Endodermal cell (in vitro differentiated cells): ENCODE data around the gene SLC32A1. TPM values are rescaled to one million over a fixed set of nuclear protein-coding genes. Genes with fewer than 3 reads are reported as not detected.
A peak's percentile ranks its signal among the peaks of the same experiment; 100 is the strongest.

Source experiments
- DNase-seq: peaks from one replicate; pipeline ENCODE4 v3.0.0-alpha.2; 2017
- H3K27ac ChIP-seq: 2 replicates; pipeline ENCODE4 v1.5.1; 2013; ENCODE audit warnings: mild to moderate bottlenecking, low read depth, low read length, moderate library complexity
- H3K27me3 ChIP-seq: 2 replicates; pipeline ENCODE4 v1.6.1; 2013; ENCODE audit warnings: mild to moderate bottlenecking, low read length, moderate library complexity; ENCODE audit not compliant: insufficient read depth, control insufficient read depth, poor library complexity, severe bottlenecking
- H3K36me3 ChIP-seq: 2 replicates; pipeline ENCODE4 v1.7.0; 2013; ENCODE audit warnings: mild to moderate bottlenecking, low read length, moderate library complexity; ENCODE audit not compliant: control insufficient read depth, insufficient read depth
- H3K4me1 ChIP-seq: one replicate; pipeline ENCODE4 v1.7.0; 2013; ENCODE audit warnings: low read length; ENCODE audit not compliant: control insufficient read depth, insufficient read depth
- H3K4me3 ChIP-seq: 2 replicates; pipeline ENCODE4 v1.5.1; 2013; ENCODE audit warnings: mild to moderate bottlenecking, low read length, moderate library complexity
- H3K9ac ChIP-seq: 2 replicates; pipeline ENCODE4 v1.6.1; 2013; ENCODE audit warnings: mild to moderate bottlenecking, low read length, moderate library complexity; ENCODE audit not compliant: poor library complexity, severe bottlenecking; ENCODE audit errors: extremely low read depth
- H3K9me3 ChIP-seq: 2 replicates; pipeline ENCODE4 v1.6.1; 2013; ENCODE audit warnings: mild to moderate bottlenecking, low read length, moderate library complexity; ENCODE audit not compliant: control insufficient read depth
- H3K27ac Mint-ChIP-seq: 2 replicates; pipeline ENCODE4 v1.8.0; 2020; ENCODE audit warnings: mixed read lengths
- H3K27me3 Mint-ChIP-seq: 2 replicates; pipeline ENCODE4 v1.8.0; 2021; ENCODE audit warnings: mild to moderate bottlenecking, mixed read lengths; ENCODE audit not compliant: insufficient read depth
- H3K36me3 Mint-ChIP-seq: 2 replicates; pipeline ENCODE4 v1.8.0; 2020; ENCODE audit warnings: low read depth, mixed read lengths
- H3K4me1 Mint-ChIP-seq: 2 replicates; pipeline ENCODE4 v1.8.0; 2020; ENCODE audit warnings: mixed read lengths
- H3K4me3 Mint-ChIP-seq: 2 replicates; pipeline ENCODE4 v1.8.0; 2020; ENCODE audit warnings: mild to moderate bottlenecking, moderate library complexity, mixed read lengths
- H3K9me3 Mint-ChIP-seq: 2 replicates; pipeline ENCODE4 v1.8.0; 2020; ENCODE audit warnings: mild to moderate bottlenecking, mixed read lengths
- CTCF ChIP-seq: fragments of 200-600 bp; sonication (generic); conservative IDR thresholded peaks from 2 replicates; pipeline ENCODE4 v1.5.0; 2021; ENCODE audit warnings: antibody characterized with exemption, mild to moderate bottlenecking
- WGBS, 2 experiments: methylation state at CpG; one replicate each; pipeline versions ENCODE4 v1.1.5 to v1.1.7; 2013; ENCODE audit warnings: missing lambda C conversion rate in 2 of 2, mixed read lengths in 1 of 2; ENCODE audit not compliant: insufficient coverage in 1 of 2, insufficient read length in 1 of 2; 5-methylcytosine and 5-hydroxymethylcytosine counted together
- long read RNA-seq, 4 experiments: library from polyadenylated mRNA in 2 of 4; library from RNA in 1 of 4; library from capped mRNA in 1 of 4; stranded (forward) in 3 of 4; unstranded in 1 of 4; transcript quantifications; one replicate each; pipeline ENCODE4 v2.0.0, GENCODE V29; 2020 to 2021; ENCODE audit warnings: inconsistent platforms in 1 of 4
- polyA plus RNA-seq, 2 experiments: library from polyadenylated mRNA; stranded (reverse); fragments of 50-300 nt; gene quantifications; one replicate each; pipeline ENCODE4 v1.2.3, GENCODE V29; 2013
- total RNA-seq, 2 donors: library from RNA; stranded (reverse); fragmentation: NEBNext Ultra II Directional in 1 of 2; extraction: Animal tissue kit (Norgen Biotek cat#: 25700) in 1 of 2; gene quantifications; 2 replicates in 1 of 2; 3 replicates in 1 of 2; pipeline ENCODE4 v1.2.1, GENCODE V29; 2021

Gene SLC32A1
- total RNA-seq: not detected
- polyA plus RNA-seq (2013, experiment 1 of 2): 0.64 TPM
- 0.37 TPM for polyA plus RNA-seq (2013, experiment 2 of 2)
- long read RNA-seq, experiment 1: 0 reads
- long read RNA-seq, experiment 2: 0 reads
- long read RNA-seq, experiment 3: 0 reads
- long read RNA-seq, experiment 4: 0 reads

DNA sequence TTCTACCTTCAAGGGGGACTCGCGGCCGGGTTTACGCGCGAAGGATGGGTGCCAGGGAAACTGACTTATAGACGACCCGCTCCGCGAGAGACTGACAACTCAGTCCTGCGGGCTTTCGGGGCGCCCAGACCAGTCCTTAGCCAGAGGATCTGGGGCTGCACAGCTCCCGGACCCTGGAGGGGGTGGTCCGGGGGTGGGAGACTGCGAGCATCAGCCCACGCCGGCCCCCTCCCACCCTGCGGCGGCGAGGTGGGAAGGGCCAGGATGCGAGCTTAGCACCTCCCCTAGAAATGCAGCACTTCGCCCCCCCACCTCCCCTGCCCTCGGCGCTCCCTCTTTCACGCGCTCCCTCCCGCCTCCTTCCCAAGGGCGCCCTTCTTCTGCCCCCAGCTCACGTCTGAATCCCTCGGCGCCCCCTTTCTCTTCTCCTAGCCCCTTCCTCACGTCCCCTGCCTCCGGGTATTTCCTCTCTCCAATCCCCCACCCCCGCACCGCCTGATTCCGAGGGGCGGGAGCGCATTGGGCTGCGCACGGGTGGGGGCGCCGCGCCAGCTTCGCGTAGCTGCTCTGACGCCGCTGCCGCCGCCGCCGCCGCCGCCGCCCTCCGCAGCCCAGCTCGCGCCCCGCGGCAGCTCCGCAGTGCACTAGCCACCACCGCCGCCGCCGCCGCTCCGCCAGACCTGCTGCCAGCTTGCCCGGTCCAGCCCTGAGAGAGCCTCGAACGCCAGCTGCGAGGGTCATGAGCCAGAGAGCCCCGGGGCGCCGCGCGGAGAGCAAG, at the start of gene SLC32A1:
Gene SLC32A1, plus strand, starts transcription at position 639 of the 778 bp plus-strand sequence. CDS start 239 bp downstream, outside the sequence.
- no peaks in the 10 kb centered on the region for H3K9me3 Mint-ChIP-seq
- peak; percentile 75 for DNase-seq
- peaks cover 100% of the 10 kb centered on the region for H3K27me3 Mint-ChIP-seq
- H3K9ac ChIP-seq: no peak within 1 kb of the TSS
- H3K36me3 Mint-ChIP-seq: no peaks in the 10 kb centered on the region
- no peak within 1 kb of the TSS for H3K27ac ChIP-seq
- 1% methylated on average over 18 to 76 of the region's 76 CpGs for WGBS, 2 experiments
- H3K27me3 ChIP-seq: peaks cover 100% of the 10 kb centered on the region
- no peaks in the 10 kb centered on the region for H3K36me3 ChIP-seq
- no peak within 1 kb of the TSS for H3K27ac Mint-ChIP-seq
- peak within 1 kb of the TSS; percentile 41 for H3K4me3 Mint-ChIP-seq
- no peaks in the 10 kb centered on the region for H3K9me3 ChIP-seq
- no peak for TF ChIP-seq CTCF
- peaks cover 32% of the 10 kb centered on the region for H3K4me1 Mint-ChIP-seq
- no peak within 1 kb of the TSS for H3K4me3 ChIP-seq
- H3K4me1 ChIP-seq: peaks cover 10% of the 10 kb centered on the region

GRCh38 chr20:38674765-38675133, 49.5 kb upstream of the SLC32A1 start:
- no peaks in the 10 kb centered on the region for H3K36me3 Mint-ChIP-seq
- Histone ChIP-seq H3K36me3 (no peaks in the 10 kb centered on the region), H3K27me3 (peaks cover 59% of the 10 kb centered on the region), H3K9ac (no peak overlapping the region), H3K4me3 (peak overlapping the region; percentile 68), H3K27ac (no peak overlapping the region), H3K4me1 (no peaks in the 10 kb centered on the region), H3K9me3 (no peaks in the 10 kb centered on the region)
- no peaks in the 10 kb centered on the region for H3K9me3 Mint-ChIP-seq
- H3K27me3 Mint-ChIP-seq: peaks cover 83% of the 10 kb centered on the region
- no peak overlapping the region for H3K27ac Mint-ChIP-seq
- 66 to 67% methylated on average over 5 to 13 of the region's 13 CpGs for WGBS, 2 experiments
- no peak for DNase-seq
- H3K4me3 Mint-ChIP-seq: peak overlapping the region; percentile 71
- peaks cover 7% of the 10 kb centered on the region for H3K4me1 Mint-ChIP-seq
- TF ChIP-seq CTCF: no peak

- 85 to 95% methylated on average over 4 to 5 of the region's 5 CpGs for WGBS, 2 experiments
- Mint-ChIP-seq H3K27me3 (peaks cover 84% of the 10 kb centered on the region), H3K36me3 (no peaks in the 10 kb centered on the region), H3K4me3 (no peak overlapping the region), H3K9me3 (no peaks in the 10 kb centered on the region), H3K27ac (no peak overlapping the region), H3K4me1 (peaks cover 5% of the 10 kb centered on the region)
- no peak for DNase-seq
- no peaks in the 10 kb centered on the region for H3K36me3 ChIP-seq
- H3K9me3 ChIP-seq: no peaks in the 10 kb centered on the region
- no peak overlapping the region for H3K9ac ChIP-seq
- TF ChIP-seq CTCF: no peak
- no peaks in the 10 kb centered on the region for H3K4me1 ChIP-seq
- no peak overlapping the region for H3K27ac ChIP-seq
- peaks cover 69% of the 10 kb centered on the region for H3K27me3 ChIP-seq
- no peak overlapping the region for H3K4me3 ChIP-seq
These were observed 47.7 kb upstream of the SLC32A1 start for GRCh38 chr20:38676576-38676975.
